Panc1 (cell line): ENCODE results near the gene IMPDH2.

Experiments
- POLR2AphosphoS5 ChIP-seq: IDR thresholded peaks from 2 replicates; pipeline ENCODE4 v1.6.1; 2012; ENCODE audit warnings: mild to moderate bottlenecking, low read depth, low read length, moderate library complexity
- REST ChIP-seq, 2 experiments: IDR thresholded peaks; 2 replicates each; pipeline ENCODE4 v1.6.1; 2011 to 2012; ENCODE audit warnings: low read depth in 2 of 2, control low read depth in 1 of 2, low read length in 1 of 2, mild to moderate bottlenecking in 1 of 2, moderate library complexity in 1 of 2; ENCODE audit not compliant: insufficient read depth in 1 of 2
- SIN3A ChIP-seq: IDR thresholded peaks from 2 replicates; pipeline ENCODE4 v1.6.1; 2012; ENCODE audit warnings: low read depth, mild to moderate bottlenecking, low read length, moderate library complexity, borderline replicate concordance; ENCODE audit not compliant: insufficient read depth
- TF ChIP-seq, protein P1 (sequence below): fragments of 450-650 bp; IDR thresholded peaks from 2 replicates; pipeline ENCODE4 v1.5.1; 2017; ENCODE audit warnings: mild to moderate bottlenecking

DNA sequence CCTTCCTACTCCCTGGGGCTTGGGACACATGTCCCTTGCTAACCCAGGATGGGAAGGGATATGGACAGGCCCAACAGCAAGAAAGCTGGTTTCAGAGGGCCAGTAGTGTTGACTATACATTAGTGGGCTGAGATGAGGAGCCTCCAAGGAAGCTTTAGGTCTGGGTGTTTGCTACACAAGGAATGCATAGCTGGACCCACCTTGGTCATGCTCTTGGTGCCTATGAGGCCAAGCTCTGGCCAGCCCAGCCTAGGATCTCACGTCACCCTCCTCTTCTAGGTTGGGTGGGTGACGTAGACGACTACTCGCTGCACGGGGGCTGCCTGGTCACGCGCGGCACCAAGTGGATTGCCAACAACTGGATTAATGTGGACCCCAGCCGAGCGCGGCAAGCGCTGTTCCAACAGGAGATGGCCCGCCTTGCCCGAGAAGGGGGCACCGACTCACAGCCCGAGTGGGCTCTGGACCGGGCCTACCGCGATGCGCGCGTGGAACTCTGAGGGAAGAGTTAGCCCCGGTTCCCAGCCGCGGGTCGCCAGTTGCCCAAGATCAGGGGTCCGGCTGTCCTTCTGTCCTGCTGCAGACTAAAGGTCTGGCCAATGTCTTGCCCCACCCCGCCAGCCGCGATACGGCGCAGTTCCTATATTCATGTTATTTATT, 22.7 kb downstream of the IMPDH2 start:
- TF ChIP-seq, protein P1, sequence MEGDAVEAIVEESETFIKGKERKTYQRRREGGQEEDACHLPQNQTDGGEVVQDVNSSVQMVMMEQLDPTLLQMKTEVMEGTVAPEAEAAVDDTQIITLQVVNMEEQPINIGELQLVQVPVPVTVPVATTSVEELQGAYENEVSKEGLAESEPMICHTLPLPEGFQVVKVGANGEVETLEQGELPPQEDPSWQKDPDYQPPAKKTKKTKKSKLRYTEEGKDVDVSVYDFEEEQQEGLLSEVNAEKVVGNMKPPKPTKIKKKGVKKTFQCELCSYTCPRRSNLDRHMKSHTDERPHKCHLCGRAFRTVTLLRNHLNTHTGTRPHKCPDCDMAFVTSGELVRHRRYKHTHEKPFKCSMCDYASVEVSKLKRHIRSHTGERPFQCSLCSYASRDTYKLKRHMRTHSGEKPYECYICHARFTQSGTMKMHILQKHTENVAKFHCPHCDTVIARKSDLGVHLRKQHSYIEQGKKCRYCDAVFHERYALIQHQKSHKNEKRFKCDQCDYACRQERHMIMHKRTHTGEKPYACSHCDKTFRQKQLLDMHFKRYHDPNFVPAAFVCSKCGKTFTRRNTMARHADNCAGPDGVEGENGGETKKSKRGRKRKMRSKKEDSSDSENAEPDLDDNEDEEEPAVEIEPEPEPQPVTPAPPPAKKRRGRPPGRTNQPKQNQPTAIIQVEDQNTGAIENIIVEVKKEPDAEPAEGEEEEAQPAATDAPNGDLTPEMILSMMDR = no peak
- no peak for TF ChIP-seq POLR2AphosphoS5
- no peak for TF ChIP-seq REST (IDR thresholded peaks at IDR 0.05; ENCODE audit: insufficient read depth in 1 of 2, low read depth in 2 of 2, low read length in 1 of 2)
- no peak for TF ChIP-seq SIN3A
